Limb (tissue), 2 donors: ENCODE measurements around the gene FOXO4.

Experiments used
- DNase-seq, 2 donors: peaks; one replicate each; pipeline ENCODE4 v3.0.0-alpha.2; 2016; ENCODE audit errors: extremely low spot score in 2 of 2

The FOXO4 gene

DNA sequence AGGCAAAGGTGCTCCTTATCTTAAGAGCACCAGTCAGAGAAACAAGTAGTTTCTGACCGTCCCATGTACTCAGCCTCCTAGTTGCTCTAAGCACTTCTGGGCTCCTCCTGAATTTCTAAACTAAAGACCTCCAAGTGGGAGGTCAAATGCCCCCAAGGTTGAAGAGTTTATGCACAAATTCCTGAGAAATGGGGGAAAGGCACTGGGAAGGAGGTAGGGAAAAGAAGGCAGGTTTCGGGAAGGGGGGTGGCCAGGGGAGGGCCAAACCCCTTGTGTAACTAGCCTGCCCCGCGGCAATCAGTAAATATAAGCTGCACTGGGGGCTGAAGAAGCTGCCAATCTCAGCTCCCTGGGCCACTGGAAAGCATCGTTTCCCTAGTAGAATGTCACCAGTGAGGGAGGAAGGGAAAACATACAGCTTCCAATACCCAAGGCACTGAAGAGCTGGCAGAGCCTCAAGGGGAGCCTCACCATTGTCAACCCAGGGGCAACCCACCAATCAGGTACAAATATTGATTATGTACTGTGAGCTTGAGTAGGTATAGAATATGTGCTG lies 3.4 kb downstream of the FOXO4 start:
- no peak for DNase-seq

DNA sequence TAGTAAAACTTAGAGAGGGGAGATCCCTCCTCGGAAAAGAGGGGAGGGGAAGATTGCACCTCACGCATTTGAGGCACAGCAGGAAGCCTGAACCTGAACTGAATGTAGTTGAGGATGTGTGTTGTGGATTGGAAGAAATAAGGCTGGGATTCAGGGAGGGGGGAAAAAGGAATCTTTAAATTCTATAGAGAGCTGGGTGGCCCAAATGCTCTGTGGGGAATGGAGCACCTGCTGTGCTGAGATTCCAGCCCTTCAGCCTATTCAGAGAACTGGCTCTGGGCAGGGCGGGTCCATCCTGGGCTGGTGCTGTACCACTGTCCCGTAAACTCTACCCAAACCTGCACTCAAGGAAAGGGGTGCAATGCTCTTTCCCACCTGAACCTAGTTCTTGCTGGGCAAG lies 4.1 kb downstream of the FOXO4 start:
- no peak for DNase-seq

DNA sequence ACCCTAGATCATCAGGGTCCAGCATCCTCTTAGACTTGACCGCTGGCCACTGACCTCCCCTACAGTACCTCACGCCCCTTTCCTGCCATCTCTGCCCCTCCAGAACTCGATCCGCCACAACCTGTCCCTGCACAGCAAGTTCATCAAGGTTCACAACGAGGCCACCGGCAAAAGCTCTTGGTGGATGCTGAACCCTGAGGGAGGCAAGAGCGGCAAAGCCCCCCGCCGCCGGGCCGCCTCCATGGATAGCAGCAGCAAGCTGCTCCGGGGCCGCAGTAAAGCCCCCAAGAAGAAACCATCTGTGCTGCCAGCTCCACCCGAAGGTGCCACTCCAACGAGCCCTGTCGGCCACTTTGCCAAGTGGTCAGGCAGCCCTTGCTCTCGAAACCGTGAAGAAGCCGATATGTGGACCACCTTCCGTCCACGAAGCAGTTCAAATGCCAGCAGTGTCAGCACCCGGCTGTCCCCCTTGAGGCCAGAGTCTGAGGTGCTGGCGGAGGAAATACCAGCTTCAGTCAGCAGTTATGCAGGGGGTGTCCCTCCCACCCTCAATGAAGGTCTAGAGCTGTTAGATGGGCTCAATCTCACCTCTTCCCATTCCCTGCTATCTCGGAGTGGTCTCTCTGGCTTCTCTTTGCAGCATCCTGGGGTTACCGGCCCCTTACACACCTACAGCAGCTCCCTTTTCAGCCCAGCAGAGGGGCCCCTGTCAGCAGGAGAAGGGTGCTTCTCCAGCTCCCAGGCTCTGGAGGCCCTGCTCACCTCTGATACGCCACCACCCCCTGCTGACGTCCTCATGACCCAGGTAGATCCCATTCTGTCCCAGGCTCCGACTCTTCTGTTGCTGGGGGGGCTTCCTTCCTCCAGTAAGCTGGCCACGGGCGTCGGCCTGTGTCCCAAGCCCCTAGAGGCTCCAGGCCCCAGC lies 5.2 kb downstream of the FOXO4 start:
- DNase-seq, result no peak

DNA sequence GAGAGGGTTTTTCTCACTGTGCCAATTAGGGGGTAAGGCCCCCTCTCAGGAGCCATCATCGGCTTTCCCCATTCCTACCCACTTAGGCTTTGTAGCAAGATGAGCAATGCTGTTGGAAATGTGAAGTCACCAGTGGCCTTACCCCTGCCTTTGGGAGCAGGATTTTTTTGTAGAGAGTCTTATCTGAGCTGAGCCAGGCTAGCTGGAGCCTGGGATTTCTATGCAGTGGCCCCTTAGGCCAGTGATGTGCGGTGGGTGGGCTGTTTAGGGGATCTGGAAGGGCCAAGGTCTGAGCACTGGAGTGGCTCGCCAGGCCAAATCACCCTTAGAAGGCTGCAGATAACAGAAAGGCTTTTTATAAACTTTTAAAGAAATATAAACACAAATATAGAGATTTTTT lies 6.6 kb downstream of the FOXO4 start:
- no peak for DNase-seq

DNA sequence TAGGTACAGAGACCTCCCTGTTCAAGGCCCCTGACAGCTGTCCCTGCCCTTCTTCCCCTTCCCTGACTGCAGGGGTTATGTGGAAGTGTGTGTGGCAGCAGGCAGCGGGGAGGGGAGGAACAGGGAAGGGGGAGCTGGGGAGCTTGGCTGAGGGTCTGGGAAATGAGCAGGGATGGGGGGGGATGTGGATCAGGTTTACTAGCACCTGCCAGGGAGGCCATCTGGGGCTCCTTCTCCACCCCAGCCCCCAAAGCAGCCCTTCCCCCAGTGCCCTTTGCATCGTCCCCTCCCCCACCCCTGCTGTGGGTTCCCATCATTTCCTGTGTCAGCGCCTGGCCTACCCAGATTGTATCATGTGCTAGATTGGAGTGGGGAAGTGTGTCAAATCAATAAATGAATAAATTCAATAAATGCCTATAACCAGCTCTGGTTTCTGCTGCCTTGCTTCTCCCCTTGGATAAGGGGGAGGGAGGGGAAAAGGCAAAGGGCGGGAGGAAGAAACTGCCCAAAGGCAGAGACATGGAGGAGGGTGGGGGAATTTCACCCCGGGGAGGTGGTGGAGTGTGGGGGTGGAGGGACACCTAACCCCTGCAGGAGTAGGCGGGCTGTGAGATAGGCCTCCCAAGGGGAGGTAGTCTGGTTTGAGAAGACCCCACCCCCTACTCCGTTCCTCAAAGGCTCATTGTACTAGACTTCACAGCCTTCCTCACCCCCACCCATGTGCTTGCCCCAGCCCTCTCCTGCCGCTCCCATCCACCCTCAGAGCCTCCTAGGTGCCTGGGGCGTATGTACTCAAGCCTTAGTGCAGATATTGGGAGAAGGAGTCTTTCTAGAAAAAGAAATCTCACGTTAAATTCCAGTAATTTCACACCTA lies 7.7 kb downstream of the FOXO4 start:
- DNase-seq, result peak; percentile 64 to 76

DNA sequence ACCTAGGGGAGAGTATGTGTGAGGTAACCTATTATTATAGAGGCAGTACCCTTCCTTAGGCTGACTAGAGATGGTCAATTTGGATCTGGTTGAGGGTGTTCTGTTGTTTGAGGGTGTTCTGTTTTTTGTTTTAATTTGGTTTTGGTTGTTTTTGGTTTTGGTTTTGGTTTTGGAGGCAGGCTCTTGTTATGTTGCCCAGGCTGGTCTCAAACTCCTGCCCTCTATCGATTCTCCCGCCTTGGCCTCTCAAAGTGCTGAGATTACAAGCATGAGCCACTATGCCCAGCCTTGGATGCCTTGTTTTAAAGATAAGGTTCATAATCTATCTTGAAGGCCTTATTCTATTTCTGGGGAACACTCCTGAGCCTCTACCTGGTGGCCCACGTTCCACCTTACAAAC lies 10.0 kb downstream of the FOXO4 start:
- DNase-seq, result no peak

DNA sequence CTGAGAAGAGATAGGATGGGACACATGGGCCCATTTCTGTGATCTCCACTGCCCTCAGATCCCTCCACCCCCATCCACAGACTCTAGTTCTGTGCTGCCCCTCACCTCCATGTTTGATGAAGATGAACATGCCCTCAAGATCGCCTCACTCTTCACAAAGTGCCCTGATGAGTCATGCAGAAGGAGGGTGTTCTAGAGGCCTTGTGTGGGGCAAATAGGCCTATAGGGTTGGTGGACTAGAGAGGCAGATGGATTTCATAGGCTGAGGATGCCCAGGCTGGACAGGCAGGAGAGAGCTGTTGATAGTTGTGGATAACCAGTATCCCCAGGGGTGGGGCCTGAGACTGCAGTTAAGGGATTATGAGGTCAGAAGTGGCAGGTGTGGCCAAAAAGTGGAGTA lies 10.8 kb downstream of the FOXO4 start, which contains the start of gene CXorf65:
CXorf65 (minus strand) TSS at position 314 of the 400 bp plus-strand sequence; CDS start at position 130, 184 bp downstream.
- DNase-seq, result no peak

DNA sequence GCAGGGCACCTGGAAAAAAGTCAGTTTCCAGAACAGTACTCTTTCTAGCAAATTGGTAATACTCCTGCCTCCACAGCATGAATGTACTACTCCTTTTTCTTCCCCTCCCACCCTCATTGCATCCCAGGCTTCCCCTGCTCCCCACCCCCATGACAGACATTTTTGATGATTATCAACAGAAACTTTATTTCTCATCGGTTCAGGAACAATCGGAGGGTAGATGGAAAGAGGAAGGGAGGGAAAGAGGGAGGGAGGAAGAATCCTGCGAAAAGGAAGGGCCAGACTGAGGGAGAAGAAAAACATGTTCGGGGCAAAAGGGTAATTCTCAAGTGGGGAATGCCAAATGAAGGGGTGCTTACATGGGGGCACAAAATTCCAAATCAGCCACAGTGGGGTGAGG lies 11.6 kb downstream of the FOXO4 start:
- no peak for DNase-seq

DNA sequence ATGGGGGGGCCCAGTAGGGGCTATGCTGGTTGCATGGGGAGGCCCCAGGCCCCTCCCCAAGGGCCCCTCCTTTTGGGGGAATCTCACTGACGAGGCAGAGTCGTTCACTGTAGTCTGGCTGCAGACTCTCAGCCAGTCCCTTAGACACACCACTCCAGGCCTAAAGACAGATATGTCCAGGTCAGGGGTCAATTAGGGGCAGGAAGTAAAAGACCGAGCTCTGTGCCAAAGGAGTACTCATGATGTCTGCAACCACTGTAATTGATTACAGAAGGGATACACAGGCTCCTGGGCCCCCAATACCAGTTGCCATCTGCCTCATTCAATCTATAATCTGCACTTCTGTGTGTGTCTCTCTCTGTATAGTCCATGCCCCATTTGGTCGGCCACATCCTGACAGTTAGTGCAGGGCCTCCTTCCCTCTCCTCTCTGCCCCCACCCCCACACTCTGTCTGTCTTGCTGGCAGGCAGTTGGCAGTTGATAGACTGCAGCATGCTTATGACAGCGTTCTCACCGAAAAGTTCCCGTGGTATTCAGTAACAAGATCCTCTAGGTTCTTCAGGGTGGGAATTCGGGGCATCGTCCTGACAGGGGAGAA lies 12.2 kb downstream of the FOXO4 start:
- DNase-seq, result no peak

DNA sequence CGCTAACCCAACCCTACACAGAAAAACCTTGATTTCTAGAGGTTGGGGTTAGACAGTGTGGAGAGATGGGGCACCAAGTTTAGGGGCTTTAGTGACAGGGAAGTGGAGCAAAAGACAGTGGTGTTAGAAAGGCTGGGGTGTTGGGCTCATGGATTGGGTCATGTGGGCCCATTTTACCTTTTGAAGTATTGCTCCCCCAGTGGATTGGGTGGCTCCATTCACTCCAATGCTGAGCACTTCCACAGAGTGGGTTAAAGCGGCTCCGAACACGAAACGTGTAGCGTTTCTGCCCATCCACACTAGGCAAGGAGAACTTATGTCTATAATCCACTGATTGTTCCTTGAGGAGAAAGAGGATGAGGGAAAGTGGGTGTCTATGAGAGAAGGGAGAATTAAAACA lies 13.4 kb downstream of the FOXO4 start:
- no peak for DNase-seq

DNA sequence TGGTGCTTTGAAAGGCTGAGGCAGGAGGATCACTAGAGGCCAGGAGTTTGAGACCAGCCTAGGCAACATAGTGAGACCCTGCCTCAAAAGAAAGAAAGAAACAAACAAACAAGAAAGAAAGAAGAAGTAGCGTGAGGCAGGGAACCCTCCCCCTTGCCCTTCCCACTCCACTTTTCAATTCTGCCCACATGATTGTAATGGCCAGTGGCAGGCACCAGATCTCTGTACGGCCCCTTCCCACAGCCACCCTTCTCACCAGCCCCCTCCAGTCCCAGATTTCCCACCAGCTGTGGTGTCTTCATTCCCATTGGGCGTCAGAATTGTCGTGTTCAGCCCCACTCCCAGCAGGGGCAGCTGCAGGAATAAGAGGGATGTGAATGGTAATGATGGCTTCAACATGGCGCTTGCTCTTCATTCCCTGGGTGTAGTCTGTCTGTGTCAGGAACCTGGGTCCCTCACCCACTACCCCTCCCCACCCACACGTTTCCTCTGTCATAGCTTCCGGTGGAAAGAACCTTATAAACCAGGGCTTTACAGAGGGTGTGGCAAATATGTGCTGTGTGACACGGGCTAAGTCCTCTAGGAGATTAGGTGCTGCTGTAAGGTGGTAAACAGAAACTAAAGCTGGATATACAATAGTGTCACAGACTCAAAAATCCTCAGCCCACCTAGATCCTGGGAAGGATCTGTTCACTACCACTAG lies 15.6 kb downstream of the FOXO4 start, which contains the start of gene IL2RG:
IL2RG (minus strand) TSS at position 437 of the 703 bp plus-strand sequence; CDS start at position 399, 38 bp downstream.
- DNase-seq, result no peak

DNA sequence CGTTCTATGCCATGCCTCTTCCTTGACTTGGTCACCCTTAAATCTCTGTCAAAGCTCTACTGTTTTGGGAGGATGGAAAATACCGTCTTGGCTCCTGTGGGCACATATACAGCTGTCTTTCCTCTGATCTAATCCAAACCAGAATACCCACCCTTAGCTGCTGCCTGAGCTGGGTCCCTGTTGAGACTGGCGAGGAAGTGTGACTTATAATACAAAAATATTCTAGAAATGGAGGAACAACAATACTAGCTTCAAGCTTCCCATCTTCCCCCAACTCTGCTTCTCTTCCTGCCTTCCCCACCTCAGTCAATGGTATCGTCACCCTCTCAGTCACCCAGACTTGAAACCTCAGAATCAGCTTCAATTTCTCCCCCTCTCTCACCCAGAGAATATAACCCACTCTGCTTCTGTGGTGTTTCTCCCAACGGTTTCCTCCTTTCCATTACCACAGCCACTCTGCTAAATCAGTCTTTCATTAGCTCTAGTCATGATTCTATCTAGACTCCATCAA lies 16.3 kb downstream of the FOXO4 start:
- DNase-seq, result no peak

DNA sequence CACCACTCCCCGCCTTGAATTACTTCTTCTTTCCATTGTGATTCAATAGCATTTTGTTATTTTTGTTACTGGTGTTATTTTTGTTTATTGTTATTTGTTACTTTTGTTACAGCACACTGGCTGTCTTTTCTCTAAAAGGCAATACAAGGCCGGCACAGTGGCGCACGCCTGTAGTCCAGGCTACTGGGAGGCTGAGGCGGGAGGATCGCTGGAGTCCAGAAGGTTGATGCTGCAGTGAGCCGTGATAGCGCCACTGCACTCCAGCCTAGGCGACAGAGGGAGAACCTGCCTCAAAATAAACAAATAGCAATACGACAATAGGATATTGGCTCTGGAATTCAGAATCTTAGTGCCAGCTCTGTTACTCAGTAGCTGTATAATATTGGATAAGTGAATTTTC lies 21.7 kb downstream of the FOXO4 start:
- DNase-seq, result no peak

DNA sequence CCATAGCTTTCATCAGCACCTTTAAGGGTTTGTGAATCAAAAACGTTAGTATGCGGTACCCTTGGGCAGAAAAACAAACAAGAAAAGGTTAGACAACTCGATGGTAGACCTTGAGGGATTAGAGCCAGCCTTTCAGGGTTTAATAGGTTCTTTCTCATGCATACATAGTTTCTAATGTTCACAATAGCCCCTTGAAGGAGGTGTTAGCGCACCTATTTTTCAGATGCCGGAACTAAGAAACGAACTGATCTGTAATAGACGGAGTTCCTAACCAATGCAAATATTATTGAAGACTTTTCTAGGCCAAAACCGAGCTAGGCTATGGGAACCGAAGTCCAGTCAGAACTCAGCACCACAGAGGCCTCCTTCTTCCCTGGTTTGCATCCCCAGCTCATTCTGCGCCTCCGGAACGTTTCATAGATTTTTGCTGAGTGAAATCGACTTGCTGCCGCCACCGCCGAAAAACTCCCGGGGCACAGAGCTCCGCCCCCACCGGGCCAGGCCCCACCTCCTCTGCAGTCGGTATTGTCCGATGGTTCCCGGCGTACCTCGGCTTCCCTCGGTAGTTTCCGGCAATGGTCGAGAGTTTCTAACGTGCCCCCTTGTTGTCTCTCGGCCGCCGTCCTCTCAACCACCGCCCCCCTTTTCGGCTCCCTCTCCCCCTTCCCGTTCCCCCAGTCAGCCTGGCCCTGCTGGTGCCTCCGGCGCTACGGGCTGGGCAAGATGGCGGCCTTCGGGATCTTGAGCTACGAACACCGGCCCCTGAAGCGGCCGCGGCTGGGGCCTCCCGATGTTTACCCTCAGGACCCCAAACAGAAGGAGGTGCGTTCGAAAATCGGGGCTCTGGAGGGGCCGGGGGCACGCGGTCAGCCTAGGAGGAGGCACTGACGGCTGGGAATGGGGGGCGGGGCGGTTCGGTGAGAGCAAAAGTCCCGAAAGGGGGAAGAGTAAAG lies 22.7 kb downstream of the FOXO4 start, which contains the start of gene MED12:
MED12 (plus strand) TSS at position 565 of the 953 bp plus-strand sequence; CDS start at position 724, 159 bp downstream.
- peak; percentile 74 to 89 for DNase-seq

DNA sequence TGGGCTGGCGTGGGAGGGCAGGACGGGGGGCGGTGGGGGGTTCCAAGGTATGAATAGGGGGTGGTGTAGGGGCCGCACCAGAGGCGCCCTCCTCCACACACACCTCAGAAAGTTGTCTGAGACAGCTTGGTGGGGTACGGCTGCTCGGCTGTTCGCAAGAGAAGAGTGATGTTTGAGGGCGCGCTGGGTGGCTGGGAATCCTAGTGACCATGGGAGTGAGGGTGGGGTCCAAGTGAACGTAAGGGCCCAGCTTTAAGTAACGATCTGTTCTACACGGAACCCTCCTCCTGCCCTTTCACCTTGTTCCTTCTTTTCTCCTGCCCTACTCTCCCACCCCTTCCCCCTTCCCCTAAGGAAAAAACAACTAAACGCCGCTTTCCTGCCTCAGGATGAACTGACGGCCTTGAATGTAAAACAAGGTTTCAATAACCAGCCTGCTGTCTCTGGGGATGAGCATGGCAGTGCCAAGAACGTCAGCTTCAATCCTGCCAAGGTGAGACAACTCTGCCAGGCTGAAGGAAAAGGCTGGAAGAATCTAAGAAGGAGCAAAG lies 23.4 kb downstream of the FOXO4 start:
- DNase-seq, result no peak

DNA sequence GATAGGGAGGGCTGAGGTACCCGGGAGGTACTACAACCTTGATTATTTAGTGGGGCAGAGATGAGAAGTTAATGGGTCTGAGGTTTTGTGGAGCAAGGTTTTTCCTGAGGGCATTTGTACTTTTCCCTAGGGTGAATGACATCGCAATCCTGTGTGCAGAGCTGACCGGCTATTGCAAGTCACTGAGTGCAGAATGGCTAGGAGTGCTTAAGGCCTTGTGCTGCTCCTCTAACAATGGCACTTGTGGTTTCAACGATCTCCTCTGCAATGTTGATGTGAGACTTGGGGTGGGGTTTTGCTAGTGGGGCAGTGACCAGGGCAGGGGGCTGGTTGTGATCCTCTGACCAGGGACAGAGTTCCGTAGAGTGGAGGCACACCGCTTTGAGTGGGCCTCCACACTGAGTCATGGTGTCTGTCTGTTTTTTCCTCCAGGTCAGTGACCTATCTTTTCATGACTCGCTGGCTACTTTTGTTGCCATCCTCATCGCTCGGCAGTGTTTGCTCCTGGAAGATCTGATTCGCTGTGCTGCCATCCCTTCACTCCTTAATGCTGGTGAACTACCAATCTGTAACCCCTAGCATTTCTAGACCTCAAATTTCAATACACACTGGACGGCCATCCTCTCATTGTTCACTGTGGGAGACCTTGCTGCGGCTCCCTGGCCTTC lies 32.6 kb downstream of the FOXO4 start:
- no peak for DNase-seq

DNA sequence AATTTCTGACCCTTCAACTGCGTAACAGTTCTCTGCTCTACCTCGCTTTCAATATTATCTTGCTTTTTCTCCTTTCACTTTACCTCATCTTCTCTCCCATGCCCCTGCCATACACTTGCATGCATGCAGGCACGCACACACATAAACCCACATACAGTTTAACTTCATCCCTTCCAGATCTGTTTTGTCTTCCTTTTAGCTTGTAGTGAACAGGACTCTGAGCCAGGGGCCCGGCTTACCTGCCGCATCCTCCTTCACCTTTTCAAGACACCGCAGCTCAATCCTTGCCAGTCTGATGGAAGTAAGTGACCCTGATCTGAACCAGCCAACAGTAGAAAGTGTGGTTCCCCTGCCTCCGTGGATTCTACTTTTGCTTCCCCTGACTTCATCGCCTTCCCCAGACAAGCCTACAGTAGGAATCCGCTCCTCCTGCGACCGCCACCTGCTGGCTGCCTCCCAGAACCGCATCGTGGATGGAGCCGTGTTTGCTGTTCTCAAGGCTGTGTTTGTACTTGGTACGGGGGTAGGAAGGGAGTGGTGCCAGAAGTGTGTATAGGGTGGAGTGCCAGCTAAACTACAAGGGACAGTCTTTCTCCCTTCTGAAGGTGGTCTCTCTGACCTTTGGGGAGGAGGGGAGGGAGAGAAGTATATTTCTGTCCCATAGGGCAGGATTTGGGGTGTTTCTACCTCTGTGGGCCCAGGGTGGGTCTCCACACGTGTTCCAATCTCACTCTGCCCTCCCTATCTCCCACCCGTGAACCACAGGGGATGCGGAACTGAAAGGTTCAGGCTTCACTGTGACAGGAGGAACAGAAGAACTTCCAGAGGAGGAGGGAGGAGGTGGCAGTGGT lies 33.5 kb downstream of the FOXO4 start:
- peak; percentile 24 to 80 for DNase-seq
